HG03108 (cell line): Measurements from ENCODE around the gene TBC1D22A.

Experiments used
- ATAC-seq: cut with Tn5 transposase; IDR thresholded peaks from one replicate; pipeline ENCODE4 v1.9.1; 2021; ENCODE audit warnings: moderate library complexity; ENCODE audit not compliant: unreplicated experiment

Gene TBC1D22A

GRCh38 chr22:46947516-46948257 lies 185.2 kb downstream of the TBC1D22A start:
- ATAC-seq: no peak

GRCh38 chr22:46948411-46949144 lies 186.1 kb downstream of the TBC1D22A start:
- ATAC-seq: no peak

GRCh38 chr22:46951350-46951749 lies 188.9 kb downstream of the TBC1D22A start:
- no peak for ATAC-seq

- no peak for ATAC-seq
These were observed 189.5 kb downstream of the TBC1D22A start for GRCh38 chr22:46951973-46952372.

- no peak for ATAC-seq
These were observed 191.7 kb downstream of the TBC1D22A start for GRCh38 chr22:46953968-46954765.

- no peak for ATAC-seq
These were observed 192.3 kb downstream of the TBC1D22A start for GRCh38 chr22:46954781-46955180.

GRCh38 chr22:46956498-46957215 lies 194.2 kb downstream of the TBC1D22A start:
- ATAC-seq: no peak

GRCh38 chr22:46957521-46957920 lies 195.1 kb downstream of the TBC1D22A start:
- ATAC-seq: no peak

GRCh38 chr22:46958191-46958590 lies 195.7 kb downstream of the TBC1D22A start:
- no peak for ATAC-seq

GRCh38 chr22:46958658-46959057 lies 196.2 kb downstream of the TBC1D22A start:
- no peak for ATAC-seq

GRCh38 chr22:46959369-46959768 lies 196.9 kb downstream of the TBC1D22A start:
- ATAC-seq: no peak

GRCh38 chr22:46961591-46962295 lies 199.3 kb downstream of the TBC1D22A start:
- ATAC-seq: no peak

- no peak for ATAC-seq
These were observed 200.0 kb downstream of the TBC1D22A start for GRCh38 chr22:46962406-46962805.

- no peak for ATAC-seq
These were observed 201.5 kb downstream of the TBC1D22A start for GRCh38 chr22:46963672-46964545.

GRCh38 chr22:46964773-46965550 lies 202.5 kb downstream of the TBC1D22A start:
- no peak for ATAC-seq

- no peak for ATAC-seq
These were observed 203.4 kb downstream of the TBC1D22A start for GRCh38 chr22:46965555-46966494.

- no peak for ATAC-seq
These were observed 204.0 kb downstream of the TBC1D22A start for GRCh38 chr22:46966495-46966845.

- no peak for ATAC-seq
These were observed 204.4 kb downstream of the TBC1D22A start for GRCh38 chr22:46966846-46967245.
